Colonic mucosa (tissue), 4 donors: ENCODE data around the gene HADHB. TPM values are rescaled to one million over a fixed set of nuclear protein-coding genes. Genes with fewer than 3 reads are reported as not detected.

Experiments used
- DNase-seq: peaks from one replicate; pipeline ENCODE4 v3.0.0-alpha.2; 2020
- H3K27ac ChIP-seq: fragments of 200-600 bp; one replicate; pipeline ENCODE4 v1.8.0; 2021
- H3K27me3 ChIP-seq: fragments of 200-600 bp; one replicate; pipeline ENCODE4 v1.8.0; 2021
- H3K36me3 ChIP-seq: fragments of 200-600 bp; one replicate; pipeline ENCODE4 v1.8.0; 2021
- H3K4me1 ChIP-seq: fragments of 200-600 bp; one replicate; pipeline ENCODE4 v1.8.0; 2021; ENCODE audit warnings: mild to moderate bottlenecking
- H3K4me3 ChIP-seq: fragments of 200-600 bp; one replicate; pipeline ENCODE4 v1.8.0; 2021
- H3K9ac ChIP-seq, 2 donors: one replicate each; pipeline ENCODE4 v1.7.0; 2013; ENCODE audit warnings: control low read depth in 2 of 2, low read depth in 2 of 2, low read length in 2 of 2
- H3K9me3 ChIP-seq: fragments of 200-600 bp; one replicate; pipeline ENCODE4 v1.8.0; 2021
- CTCF ChIP-seq: fragments of 200-600 bp; IDR thresholded peaks from one replicate; pipeline ENCODE4 v1.8.0; 2022; ENCODE audit warnings: antibody characterized with exemption, mild to moderate bottlenecking
- intact Hi-C: fragments of 100-400 bp; cut with DNase I; formaldehyde crosslinking; loops from one replicate; pipeline ENCODE4 v1.14.1; 2022
- total RNA-seq, 2 donors: library from RNA; stranded (reverse); fragmentation: NEBNext Ultra II Directional in 1 of 2; extraction: Animal tissue kit (Norgen Biotek cat#: 25700) in 1 of 2; gene quantifications; one replicate each; pipeline ENCODE4 v1.2.1, GENCODE V29; 2021
- donor health status: healthy.
- donor health status: DM: no; HTN: no; CAD: no.
- donor health status: DM: no; HTN: no; CAD: no.

HADHB gene
- total RNA-seq, 2 donors from 2014 or later = 105 to 160 TPM

GRCh38 chr2:26216587-26216986, 28.2 kb upstream of the HADHB start:
- Histone ChIP-seq H3K4me3 (no peak overlapping the region), H3K27me3 (no peaks in the 10 kb centered on the region), H3K4me1 (no peaks in the 10 kb centered on the region), H3K36me3 (peaks cover 29% of the 10 kb centered on the region), H3K27ac (no peak overlapping the region), H3K9ac (no peak overlapping the region), H3K9me3 (no peaks in the 10 kb centered on the region)
- intact Hi-C loops = no loop called here
- DNase-seq = no peak
- no peak for TF ChIP-seq CTCF

DNA sequence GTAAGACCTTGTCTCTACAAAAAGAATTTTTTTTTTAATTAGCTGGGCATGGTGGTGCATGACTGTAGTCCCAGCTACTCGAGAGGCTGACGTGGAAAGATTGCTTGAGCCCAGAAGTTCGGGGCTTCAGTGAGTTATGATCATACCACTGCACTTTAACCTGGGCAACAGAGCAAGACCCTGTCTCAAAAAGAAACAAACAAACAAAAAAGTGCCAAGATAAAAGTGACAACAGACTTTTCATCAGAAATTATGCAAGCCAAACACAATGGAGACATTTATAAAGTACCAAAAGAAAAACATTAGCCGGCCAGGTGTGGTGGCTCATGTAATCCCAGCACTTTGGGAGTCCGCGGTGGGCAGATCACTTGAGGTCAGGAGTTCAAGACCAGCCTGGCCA, 27.0 kb upstream of the HADHB start:
- Histone ChIP-seq H3K27me3 (no peaks in the 10 kb centered on the region), H3K9ac (no peak overlapping the region), H3K36me3 (peaks cover 18% of the 10 kb centered on the region), H3K27ac (no peak overlapping the region), H3K4me3 (no peak overlapping the region), H3K9me3 (no peaks in the 10 kb centered on the region), H3K4me1 (no peaks in the 10 kb centered on the region)
- no peak for DNase-seq
- no peak for TF ChIP-seq CTCF
- intact Hi-C loops = no loop called here

DNA sequence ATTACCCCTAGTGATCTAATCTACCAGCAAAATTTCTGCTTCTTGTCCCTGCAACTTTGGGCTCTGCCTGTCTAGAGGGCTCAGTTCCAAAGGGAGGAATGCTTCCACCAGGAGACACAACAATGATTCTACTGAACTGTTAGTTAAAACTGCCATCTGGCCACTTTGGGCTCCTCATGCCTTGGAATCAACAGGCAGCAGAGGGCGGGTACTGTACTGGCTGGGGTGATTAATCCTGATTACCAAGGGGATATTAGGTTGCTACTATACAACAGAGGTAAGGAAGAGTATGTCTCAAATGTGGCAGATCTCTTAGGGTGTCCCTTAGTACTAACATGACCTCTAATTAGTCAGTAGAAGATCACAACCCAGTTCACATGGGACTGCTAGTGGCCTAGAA, 21.7 kb upstream of the HADHB start:
- Histone ChIP-seq H3K36me3 (no peaks in the 10 kb centered on the region), H3K9ac (no peak overlapping the region), H3K4me3 (no peak overlapping the region), H3K4me1 (no peaks in the 10 kb centered on the region), H3K9me3 (no peaks in the 10 kb centered on the region), H3K27me3 (no peaks in the 10 kb centered on the region), H3K27ac (no peak overlapping the region)
- no peak for DNase-seq
- TF ChIP-seq CTCF = no peak
- intact Hi-C loops = no loop called here

DNA sequence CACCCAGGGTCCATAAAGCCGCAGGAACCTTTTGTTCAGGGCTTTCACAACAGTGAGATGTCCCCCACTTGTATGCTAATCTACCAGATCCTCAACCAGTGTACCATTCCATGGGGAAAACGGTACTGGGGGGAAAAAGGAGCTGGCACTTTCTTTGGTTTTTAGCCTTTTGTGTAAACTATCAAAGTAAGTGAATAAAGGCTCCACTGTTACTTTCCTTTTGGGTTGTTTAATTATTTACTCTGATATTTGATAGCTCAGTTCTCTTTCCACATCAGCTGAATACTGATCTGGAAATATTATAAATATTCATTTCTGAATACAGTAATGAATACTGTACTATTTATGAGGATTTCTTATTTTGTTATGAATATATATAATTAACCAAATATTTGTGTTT, 20.6 kb upstream of the HADHB start:
- H3K9me3 ChIP-seq = no peaks in the 10 kb centered on the region
- H3K4me3 ChIP-seq = no peak overlapping the region
- H3K9ac ChIP-seq = no peak overlapping the region
- no peaks in the 10 kb centered on the region for H3K36me3 ChIP-seq
- TF ChIP-seq CTCF = no peak
- no peaks in the 10 kb centered on the region for H3K4me1 ChIP-seq
- no peaks in the 10 kb centered on the region for H3K27me3 ChIP-seq
- intact Hi-C loops = no loop called here
- no peak overlapping the region for H3K27ac ChIP-seq
- DNase-seq = no peak

DNA sequence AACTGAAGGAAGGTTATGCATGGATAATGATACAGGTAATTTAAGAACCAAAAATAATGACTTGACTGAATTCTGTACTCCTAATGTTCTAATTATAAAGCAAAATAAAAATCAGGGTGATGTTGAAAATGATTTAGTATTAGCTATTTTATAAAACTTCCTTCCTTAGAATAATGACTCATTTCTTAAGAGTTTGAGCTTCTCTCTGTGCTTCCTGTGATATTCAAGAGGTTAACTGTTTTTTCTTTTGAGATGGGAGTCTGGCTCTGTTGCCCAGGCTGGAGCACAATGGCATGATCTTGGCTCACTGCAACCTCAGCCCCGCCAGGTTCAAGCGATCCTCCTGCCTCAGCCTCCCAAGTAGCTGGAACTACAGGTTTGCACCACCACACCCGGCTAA, 15.1 kb upstream of the HADHB start:
- no peaks in the 10 kb centered on the region for H3K4me1 ChIP-seq
- H3K9me3 ChIP-seq = no peaks in the 10 kb centered on the region
- H3K27ac ChIP-seq = no peak overlapping the region
- intact Hi-C loops = no loop called here
- no peak overlapping the region for H3K9ac ChIP-seq
- H3K36me3 ChIP-seq = peaks cover 28% of the 10 kb centered on the region
- no peaks in the 10 kb centered on the region for H3K27me3 ChIP-seq
- TF ChIP-seq CTCF = no peak
- H3K4me3 ChIP-seq = no peak overlapping the region
- no peak for DNase-seq

DNA sequence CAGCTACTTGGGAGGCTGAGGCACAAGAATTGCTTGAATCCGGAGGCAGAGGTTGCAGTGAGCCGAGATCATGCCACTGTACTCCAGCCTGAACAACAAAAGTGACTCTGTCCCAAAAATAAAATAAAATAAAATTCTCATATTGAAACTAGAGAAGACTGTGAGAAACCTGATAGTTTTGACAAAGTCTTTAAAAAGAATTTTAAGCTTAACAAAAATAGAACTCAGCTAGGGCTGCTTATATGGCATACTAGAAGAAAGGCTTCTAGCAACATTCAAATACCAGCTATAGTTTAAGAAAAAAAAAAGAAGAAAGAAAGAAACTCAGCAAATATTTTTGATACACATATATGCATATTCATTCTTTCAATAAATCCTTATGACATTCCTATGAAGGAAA, 13.9 kb upstream of the HADHB start:
- DNase-seq = no peak
- H3K4me1 ChIP-seq = no peaks in the 10 kb centered on the region
- intact Hi-C loops = loop anchor here (10.0 kb wide), 1 partner anchor 94 kb away; no protein-coding TSS in a partner anchor

More for the DNA sequence above, 13.9 kb upstream of the HADHB start:
- H3K9ac ChIP-seq = no peak overlapping the region
- no peak overlapping the region for H3K27ac ChIP-seq
- H3K27me3 ChIP-seq = no peaks in the 10 kb centered on the region
- no peak overlapping the region for H3K4me3 ChIP-seq
- peaks cover 36% of the 10 kb centered on the region for H3K36me3 ChIP-seq
- no peaks in the 10 kb centered on the region for H3K9me3 ChIP-seq
- TF ChIP-seq CTCF = no peak
